ENCODE results near the gene PTPRG.

PTPRG gene

DNA sequence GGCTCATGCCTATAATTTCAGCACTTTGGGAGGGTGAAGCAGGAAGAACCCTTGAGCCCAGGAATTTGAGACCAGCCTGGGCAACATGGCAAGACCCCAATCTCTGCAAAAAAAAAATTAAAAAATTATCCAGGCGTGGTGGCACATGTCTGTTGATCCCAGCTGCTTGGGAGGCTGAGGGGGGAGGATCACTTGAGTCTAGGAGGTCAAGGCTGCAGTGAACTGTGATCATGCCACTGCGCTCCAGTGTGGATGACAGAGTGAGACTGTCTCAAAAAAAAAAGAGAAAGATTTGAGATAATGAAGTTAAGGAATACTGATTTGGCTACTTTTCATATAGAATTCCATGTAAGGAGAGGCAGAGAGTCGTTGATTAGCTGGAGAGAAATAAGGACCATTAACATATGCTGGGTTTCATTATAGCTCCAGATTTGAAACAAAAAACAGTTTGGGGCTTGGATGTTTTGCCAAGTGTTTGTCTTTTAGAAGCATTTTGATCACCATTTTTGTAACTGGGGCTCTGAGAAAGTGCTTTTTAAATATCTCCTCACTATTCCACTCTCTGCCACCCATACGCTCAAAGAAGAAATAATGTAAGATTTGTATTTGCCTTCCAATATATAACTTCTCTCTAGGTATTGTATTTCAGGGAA is 597.8 kb downstream of the PTPRG start:
- no peak overlapping the region for H3K27ac ChIP-seq
- TF ChIP-seq, protein P1, sequence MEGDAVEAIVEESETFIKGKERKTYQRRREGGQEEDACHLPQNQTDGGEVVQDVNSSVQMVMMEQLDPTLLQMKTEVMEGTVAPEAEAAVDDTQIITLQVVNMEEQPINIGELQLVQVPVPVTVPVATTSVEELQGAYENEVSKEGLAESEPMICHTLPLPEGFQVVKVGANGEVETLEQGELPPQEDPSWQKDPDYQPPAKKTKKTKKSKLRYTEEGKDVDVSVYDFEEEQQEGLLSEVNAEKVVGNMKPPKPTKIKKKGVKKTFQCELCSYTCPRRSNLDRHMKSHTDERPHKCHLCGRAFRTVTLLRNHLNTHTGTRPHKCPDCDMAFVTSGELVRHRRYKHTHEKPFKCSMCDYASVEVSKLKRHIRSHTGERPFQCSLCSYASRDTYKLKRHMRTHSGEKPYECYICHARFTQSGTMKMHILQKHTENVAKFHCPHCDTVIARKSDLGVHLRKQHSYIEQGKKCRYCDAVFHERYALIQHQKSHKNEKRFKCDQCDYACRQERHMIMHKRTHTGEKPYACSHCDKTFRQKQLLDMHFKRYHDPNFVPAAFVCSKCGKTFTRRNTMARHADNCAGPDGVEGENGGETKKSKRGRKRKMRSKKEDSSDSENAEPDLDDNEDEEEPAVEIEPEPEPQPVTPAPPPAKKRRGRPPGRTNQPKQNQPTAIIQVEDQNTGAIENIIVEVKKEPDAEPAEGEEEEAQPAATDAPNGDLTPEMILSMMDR (conservative IDR thresholded peaks at IDR 0.05) = no peak

DNA sequence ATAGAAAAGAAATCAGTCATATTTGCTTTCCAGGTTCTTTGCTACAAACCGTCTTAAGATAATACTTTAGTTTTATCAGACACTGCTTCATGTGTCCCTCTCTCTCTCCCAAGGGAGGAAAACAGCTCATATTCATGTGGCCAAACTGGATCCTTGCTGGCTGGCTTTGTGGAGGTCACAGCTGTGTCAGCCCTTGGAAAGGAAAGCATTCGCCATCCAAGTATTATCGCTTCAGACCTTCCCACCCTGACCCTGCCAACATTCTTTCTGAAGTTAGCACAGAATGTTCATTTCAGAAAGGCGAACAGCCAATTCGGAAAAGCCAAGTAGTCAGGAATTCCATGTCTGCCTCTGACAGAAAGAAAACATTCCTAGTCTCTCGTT is 598.3 kb downstream of the PTPRG start:
- no peak overlapping the region for H3K27ac ChIP-seq
- TF ChIP-seq, protein P1 (conservative IDR thresholded peaks at IDR 0.05) = no peak

DNA sequence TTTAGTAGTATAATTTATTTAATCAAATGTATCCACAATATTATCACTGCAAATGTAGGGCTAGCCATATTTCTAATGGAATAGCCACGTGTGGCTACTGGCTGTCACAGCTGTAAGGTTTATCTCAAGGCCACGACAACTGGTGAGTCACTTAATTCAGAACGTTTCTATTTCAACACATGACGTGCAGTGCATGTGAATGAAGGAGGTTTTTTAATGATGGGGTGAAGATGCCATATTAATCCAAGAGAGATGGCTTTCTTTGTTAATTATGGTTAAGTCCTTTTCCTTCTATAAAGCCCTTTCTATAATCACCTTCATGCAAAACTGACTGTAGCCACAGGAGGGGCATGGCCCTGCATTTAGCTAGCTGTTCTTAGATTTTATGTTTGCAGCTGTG is 600.0 kb downstream of the PTPRG start:
- TF ChIP-seq, protein P1 (conservative IDR thresholded peaks at IDR 0.05) = no peak
- no peak overlapping the region for H3K27ac ChIP-seq

DNA sequence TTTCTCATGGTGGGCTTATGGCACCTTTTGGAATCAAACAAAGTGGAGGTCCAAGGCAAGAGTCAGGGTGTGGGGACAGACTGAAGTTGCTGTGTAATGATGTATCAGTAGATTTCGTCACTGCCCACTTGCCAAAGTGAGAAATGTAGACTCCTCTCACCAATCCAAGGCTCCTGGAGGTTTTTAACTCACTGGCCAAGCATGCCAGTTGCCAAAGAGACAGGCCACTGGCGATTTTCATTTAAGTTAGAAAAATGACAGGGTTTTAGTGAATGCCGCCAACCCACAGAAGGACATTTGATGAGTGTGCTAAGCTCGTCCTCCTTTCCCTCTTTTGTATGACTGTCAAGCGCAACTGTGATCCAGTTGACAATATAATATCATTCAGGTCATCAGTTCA is 602.8 kb downstream of the PTPRG start:
- no peak overlapping the region for H3K27ac ChIP-seq
- TF ChIP-seq, protein P1 (conservative IDR thresholded peaks at IDR 0.05) = no peak

DNA sequence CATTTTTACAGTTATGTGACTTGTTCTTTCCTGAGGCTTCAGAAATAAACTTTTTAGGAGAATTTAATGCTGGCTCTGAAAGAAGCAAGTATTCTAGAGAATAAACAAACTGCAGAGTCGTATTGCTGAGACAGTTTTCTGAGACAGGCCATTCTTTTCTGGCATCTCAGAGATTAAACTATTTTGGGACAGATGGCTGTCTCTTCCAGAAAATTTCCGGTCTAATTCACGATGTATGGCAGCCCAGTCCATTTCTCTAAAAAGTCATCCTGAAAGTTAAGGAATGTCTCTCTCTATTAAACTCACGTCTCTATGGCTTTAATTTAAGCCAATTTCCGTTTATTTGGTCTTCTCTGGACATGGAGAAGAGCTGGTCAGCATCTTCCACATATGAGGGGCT is 603.4 kb downstream of the PTPRG start:
- TF ChIP-seq, protein P1 (conservative IDR thresholded peaks at IDR 0.05) = no peak
- no peak overlapping the region for H3K27ac ChIP-seq

DNA sequence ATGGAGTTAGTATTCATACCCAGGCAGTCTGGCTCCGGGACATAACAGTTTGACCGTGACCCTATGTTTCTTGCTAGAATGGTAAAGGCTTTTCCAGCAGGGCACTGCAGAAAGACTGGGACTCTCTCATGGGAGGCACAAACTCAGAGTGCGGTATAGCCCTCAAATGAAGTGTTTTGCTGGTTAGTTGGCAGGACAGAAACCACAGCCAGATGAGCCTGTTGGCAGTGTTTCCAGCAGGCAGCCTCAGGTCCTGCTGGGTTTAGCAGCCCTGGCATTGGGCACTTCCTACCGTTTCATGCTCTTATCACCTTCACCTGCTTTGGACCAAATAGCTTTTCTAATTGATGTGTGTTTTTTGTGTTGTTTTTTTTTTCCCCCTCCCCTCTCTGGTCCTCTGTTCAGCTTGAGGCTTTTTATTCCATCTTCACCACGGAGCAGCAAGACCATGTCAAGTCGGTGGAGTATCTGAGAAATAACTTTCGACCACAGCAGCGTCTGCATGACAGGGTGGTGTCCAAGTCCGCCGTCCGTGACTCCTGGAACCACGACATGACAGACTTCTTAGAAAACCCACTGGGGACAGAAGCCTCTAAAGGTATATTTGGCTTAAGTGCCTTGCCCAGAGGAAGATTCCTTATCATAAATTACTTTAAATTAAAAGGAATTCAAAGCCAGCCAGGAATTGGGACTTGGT is 606.3 kb downstream of the PTPRG start:
- H3K27ac ChIP-seq = no peak overlapping the region
- TF ChIP-seq, protein P1 (conservative IDR thresholded peaks at IDR 0.05) = no peak

DNA sequence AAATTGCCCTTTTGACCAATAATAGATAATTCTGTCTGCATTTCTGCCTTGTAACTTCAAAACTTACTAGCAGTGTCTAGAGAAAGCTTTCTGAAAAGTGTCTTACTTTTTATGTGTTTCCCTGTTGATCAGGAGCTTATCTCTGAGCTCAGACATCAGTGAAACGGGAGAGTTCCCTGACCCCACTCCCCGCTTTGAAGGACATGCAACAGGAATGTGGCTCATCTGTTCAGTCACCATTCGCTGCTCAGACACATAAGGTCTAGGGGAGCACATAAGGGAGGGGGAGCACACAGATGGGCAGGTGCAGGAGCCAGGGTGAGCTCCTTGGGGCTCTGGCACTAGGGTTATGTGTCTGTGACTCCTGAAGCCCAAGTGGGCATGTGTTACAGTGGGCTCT is 607.0 kb downstream of the PTPRG start:
- H3K27ac ChIP-seq = no peak overlapping the region
- TF ChIP-seq, protein P1 (conservative IDR thresholded peaks at IDR 0.05) = no peak

Measured in VCaP (cell line).